Astrocyte (in vitro differentiated cells and primary cell): Measurements from ENCODE around the gene ZNHIT3.

ENCODE experiments used
- CTCF ChIP-seq: IDR thresholded peaks from 2 replicates; pipeline ENCODE4 v1.5.1; 2011; ENCODE audit warnings: low read depth, mild to moderate bottlenecking, inconsistent platforms, low read length, moderate library complexity; ENCODE audit not compliant: insufficient read depth
- EZH2 ChIP-seq: IDR thresholded peaks from 2 replicates; pipeline ENCODE4 v1.6.1; 2012; ENCODE audit warnings: mild to moderate bottlenecking, low read length, inconsistent platforms; ENCODE audit not compliant: insufficient read depth

GRCh38 chr17:36515837-36516236 is 29.4 kb downstream of the ZNHIT3 start:
- TF ChIP-seq EZH2 (no peak), CTCF (no peak)
